Mammary epithelial cell (primary cell): Measurements from ENCODE around the gene GSTK1.

Experiments used
- CTCF ChIP-seq, 2 donors: IDR thresholded peaks in 1 of 2; conservative IDR thresholded peaks in 1 of 2; 2 replicates each; pipeline ENCODE4 v1.5.1; 2011 to 2012; ENCODE audit warnings: inconsistent platforms in 2 of 2, low read length in 2 of 2, mild to moderate bottlenecking in 2 of 2, control low read depth in 1 of 2, low read depth in 1 of 2; ENCODE audit not compliant: insufficient read depth in 1 of 2; ENCODE audit errors: extremely low read depth in 1 of 2
- EZH2 ChIP-seq: IDR thresholded peaks from 2 replicates; pipeline ENCODE4 v1.6.1; 2012; ENCODE audit warnings: low read length, inconsistent platforms, borderline replicate concordance

- TF ChIP-seq CTCF (conservative IDR thresholded peaks at IDR 0.05 in 1 of 2, IDR thresholded peaks at IDR 0.05 in 1 of 2; ENCODE audit: extremely low read depth in 1 of 2, insufficient read depth in 1 of 2, low read depth in 1 of 2, low read length in 2 of 2) (no peak), EZH2 (no peak)
Observed at GRCh38 chr7:143286522-143286890, 23.3 kb downstream of the GSTK1 start.
